Measurements from ENCODE around the gene CCL16.

- TF ChIP-seq CTCF (IDR thresholded peaks at IDR 0.05): no peak
- no peak for TF ChIP-seq POLR2AphosphoS5 (IDR thresholded peaks at IDR 0.05)
These were observed 23.4 kb upstream of the CCL16 start for GRCh38 chr17:36004594-36005108.
